Fibroblast of gingiva (primary cell): ENCODE measurements around the gene METTL5.
"Not testable (repeated sequence)": the region's sequence is repeated elsewhere in the genome, so short reads cannot be mapped to it uniquely, and the experiment has no call there.

Experiments used
- DNase-seq: peaks from one replicate; pipeline ENCODE4 v3.0.0-alpha.2; 2011; ENCODE audit warnings: low read depth

METTL5 gene

DNA sequence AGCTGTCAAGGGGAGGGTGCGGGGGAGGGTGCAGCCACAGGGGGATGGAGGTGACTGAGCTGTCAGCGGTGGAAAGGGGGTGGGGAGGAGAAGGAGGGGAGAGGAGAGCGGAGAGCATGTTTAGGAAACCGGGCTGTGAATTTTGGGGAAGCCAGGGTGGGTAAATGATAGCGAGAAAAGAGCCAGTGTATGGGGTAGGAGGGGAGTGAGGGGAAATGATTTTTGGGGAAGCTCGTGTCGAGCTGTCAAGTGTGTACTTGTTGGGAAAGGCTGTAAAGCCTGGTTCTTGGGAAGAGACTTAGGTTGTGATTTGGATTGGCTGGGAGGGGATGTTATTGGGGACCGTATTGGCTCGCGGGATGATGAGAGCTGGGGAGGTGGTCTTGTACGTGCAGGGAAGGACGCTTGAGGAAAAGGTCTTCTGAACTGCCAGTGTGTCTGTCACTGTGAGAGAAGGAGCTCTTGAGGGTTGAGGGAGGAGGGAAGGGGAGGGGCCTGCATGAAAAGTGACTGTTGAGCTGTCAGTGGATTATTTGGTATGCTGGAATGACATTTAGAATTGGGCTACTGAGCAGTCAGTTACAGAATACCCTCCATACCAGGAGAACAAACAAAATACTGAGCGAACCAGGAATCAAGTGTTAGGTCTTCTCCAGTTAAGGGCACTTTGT lies 3.6 kb upstream of the METTL5 start:
- peak; percentile 45 for DNase-seq

DNA sequence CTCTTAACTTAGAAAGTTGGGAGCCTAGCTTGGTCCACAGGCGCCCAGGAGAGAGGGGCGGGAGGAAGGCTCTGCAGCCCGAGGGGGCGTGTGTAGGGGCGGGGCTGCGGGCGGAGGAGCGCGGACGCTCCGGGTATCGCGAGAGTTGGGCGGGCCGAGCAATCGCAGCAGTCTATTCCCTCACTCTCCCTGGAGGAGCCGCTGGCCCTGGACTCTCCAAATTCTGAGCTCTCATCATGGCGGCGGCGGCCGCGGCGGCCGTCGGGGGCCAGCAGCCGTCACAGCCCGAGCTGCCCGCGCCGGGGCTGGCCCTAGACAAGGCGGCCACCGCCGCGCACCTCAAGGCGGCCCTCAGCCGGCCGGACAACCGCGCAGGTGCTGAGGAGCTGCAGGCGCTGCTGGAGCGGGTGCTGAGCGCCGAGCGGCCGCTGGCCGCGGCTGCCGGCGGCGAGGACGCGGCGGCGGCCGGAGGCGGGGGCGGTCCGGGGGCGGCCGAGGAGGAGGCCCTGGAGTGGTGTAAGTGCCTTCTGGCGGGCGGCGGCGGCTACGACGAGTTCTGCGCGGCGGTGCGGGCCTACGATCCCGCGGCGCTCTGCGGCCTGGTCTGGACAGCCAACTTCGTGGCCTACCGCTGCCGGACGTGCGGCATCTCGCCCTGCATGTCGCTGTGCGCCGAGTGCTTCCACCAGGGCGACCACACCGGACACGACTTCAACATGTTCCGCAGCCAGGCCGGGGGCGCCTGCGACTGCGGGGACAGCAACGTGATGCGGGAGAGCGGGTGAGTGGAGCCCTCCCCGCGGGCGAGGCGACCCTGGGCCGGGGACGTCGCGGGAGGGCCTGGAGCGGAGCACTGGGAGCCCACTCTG lies 2.8 kb upstream of the METTL5 start, which contains the start of gene UBR3:
TSS of gene UBR3 (plus strand) at position 183 of the 869 bp plus-strand sequence. CDS start at position 237, 54 bp downstream.
- peak; percentile 94 for DNase-seq

DNA sequence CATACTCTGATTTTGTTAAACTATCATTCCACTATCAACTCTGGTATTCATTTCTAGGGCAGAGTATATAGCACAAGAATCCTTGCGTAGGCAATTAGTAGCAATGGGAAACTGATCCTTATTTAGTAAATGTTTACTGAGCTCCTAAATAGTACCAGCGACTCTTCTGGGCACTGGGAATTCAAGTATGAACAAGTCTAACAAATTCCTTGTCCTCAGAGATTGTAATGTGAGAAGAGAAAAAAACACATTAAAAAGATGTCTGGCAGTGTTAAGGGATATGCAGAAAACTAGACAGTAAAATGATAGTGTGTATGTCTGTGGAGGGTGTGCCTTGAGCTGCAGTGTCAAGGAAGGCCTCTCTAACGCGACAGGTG lies 721 bp downstream of the METTL5 start:
- peak; percentile 66 for DNase-seq

DNA sequence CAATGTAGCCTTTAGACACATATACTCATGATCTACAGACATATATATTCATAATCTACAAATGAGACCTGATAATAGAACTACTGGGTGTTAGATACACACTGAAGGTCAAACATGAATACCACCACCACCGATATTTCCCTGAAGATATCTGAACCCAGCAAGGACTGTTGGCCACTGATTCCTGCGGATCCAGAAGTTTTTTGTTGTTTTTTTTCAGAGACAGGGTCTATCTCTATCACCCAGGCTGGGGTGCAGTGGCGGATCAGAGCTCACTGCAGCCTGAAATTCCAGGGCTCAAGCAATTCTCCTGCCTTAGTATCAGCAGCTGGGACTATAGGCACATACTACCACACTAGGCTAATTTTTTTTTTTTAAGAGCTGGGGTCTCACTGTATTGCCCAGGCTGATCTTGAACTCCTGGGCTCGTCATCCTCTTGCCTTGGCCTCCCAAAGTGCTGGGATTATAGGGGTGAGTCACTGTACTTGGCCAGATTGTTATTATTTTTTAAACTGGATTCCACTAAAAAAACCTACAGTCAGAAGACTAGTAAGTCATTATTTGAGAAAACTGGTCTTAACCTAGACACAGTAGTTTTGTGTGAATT lies 1.8 kb downstream of the METTL5 start:
- no peak for DNase-seq

DNA sequence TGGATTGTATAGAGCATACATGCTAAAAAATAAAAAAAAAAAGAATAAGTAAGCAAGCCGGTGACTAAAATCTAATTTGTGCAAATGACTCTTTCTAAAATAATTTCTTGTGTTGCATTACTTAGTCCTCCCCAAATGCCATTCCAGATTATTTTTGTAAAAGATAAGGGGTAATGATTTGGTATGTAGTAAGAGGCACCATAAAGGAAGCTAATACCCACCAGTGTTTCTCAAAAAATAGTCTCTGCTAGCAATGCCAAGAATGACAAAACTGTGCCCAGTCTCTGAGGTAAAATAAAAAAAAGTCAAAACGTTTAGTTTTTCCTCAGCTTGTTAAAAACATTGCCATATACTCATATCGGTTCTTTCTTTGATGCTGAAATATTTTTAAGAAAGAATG lies 2.7 kb downstream of the METTL5 start:
- no peak for DNase-seq

DNA sequence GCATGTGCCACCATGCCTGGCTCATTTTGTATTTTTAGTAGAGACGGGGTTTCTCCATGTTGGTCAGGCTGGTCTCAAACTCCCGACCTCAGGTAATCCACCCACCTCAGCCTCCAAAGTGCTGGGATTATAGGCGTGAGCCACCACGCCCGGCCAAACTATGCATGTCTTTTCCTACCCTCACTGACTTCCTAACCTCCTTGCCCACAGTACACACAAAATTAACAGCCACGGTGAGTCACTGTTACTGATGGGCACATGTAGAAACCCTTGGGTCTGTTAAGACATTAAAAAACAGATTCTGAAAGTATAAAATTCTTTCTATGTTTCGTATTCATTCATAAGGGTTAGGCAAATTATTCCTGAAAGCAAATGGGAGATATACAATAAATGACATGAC lies 4.6 kb downstream of the METTL5 start:
- peak; percentile 31 for DNase-seq

DNA sequence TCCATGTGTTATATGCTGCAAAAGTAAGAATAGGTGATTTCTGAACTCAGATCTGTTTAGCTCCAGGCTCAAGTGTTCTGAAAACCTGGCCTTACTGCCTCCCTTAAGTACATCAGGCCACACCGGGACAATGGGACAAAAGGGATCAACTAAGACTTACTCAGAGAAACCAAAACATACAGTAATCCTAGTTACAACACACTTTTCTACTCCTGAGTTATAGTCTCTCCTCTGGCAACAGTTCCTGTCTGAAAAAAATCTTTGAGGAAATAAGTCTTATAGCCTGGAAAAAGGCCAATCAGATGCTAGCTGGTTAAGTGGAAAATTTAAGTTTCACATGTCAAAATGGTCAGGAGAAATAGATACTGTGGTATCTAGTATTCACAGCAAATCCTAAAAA lies 5.6 kb downstream of the METTL5 start:
- DNase-seq, result peak; percentile 35

DNA sequence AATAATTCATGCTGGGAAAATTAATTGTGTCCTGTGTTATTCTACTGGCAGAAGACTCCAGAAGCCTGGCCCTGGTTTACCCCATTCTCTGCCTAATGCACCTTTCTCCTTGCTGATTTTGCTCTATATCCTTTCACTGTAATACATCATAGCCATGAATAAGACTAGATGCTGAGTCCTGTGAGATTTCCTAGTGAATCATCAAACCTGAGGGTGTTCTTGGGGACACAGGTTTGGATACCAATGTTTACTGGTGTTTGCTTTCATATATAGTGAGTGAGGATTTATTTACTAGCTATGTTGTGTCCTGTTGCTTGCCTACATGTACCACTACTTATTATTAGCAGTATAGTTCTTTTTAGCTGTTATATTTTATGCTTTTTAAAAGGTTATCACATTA lies 6.5 kb downstream of the METTL5 start:
- DNase-seq, result no peak

DNA sequence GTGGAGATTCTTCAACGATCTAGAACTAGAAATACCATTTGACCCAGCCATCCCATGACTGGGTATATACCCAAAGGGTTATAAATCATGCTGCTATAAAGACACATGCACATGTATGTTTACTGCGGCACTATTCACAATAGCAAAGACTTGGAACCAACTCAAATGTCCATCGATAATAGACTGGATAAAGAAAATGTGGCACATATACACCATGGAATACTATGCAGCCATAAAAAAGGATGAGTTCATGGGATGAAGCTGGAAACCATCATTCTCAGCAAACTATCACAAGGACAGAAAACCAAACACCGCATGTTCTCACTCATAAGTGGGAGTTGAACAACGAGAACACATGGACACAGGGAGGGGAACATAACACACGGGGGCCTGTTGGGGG lies 7.3 kb downstream of the METTL5 start:
- DNase-seq, result not testable (repeated sequence)

DNA sequence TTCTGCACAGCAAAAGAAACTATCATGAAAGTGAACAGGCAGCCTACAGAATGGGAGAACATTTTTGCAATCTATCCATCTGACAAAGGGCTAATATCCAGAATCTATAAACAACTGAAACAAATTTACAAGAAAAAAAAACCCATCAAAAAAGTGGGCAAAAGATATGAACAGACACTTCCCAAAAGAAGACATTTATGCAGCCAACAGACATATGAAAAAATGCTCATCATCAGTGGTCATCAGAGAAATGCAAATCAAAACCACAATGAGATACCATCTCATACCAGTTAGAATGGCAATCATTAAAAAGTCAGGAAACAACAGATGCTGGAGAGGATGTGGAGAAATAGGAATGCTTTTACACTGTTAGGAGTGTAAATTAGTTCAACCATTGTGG lies 7.7 kb downstream of the METTL5 start:
- DNase-seq, result not testable (repeated sequence)

DNA sequence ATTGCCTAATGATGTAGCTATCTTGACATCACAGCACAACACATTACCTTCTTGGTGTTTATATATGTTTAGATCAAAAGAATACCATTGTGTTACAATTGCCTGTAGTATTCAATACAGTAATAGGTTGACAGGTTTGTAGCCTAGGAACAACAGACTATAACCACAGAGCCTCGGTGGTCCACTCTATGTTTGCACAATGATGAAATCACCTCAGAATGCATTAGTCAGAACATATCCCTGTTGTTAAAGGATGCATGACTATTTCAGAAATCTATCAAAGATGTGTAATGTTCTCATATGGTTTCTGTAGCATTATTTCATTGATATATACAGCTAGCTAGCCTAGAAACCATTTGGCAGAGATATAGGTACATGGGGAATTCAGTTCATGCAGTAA lies 8.9 kb downstream of the METTL5 start:
- peak; percentile 55 for DNase-seq

DNA sequence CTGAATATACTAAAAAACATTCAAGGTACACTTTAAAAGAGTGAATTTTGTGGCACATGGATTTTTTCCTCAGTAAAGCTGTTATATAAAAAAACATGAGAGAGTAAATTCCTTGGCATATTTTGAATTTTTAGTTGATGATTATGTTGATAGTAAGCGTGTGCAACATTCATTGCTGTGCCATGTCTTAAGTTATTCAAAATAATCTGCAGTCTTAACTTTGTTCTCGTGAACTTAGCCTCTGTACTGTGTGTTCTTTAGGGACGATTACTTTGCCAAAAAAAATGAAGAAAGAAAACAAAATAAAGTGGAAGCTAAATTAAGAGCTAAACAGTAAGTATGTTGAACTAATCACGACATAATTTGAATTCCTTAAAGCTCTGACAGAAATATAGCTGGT lies 16.5 kb downstream of the METTL5 start:
- DNase-seq, result peak; percentile 90

DNA sequence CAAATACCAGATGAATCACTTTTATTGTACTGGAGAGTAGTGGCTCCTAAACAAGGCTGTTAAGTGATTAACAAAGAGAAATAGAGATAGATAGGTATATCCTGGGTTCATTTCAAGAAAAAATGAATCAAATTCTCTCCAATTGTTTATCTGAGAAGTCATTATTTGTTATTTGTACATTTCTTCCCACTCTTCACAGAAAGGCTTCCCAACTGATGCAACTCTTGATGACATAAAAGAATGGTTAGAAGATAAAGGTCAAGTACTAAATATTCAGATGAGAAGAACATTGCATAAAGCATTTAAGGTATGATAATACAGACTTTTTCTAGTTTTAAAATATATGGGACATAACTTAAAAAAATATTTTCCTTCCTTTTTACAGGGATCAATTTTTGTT lies 18.1 kb downstream of the METTL5 start:
- peak; percentile 25 for DNase-seq

DNA sequence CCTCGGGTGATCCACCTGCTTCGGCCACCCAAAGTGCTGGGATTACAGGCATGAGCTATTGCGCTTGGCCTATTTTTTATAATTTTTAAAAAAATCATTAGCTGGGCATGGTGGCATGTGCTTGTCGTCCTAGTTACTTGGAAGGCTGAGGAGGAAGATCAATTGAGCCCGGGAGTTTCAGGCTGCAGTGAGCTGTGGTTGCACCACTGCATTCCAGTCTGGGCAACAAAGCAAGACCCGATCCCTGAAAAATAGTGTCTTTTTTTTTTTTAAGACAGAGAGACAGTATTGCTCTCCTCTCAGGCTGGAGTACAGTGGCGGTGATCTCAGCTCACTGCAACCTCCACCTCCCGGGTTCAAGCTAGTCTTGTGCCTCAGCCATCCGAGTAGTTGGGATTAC lies 21.2 kb downstream of the METTL5 start:
- DNase-seq, result peak; percentile 72

DNA sequence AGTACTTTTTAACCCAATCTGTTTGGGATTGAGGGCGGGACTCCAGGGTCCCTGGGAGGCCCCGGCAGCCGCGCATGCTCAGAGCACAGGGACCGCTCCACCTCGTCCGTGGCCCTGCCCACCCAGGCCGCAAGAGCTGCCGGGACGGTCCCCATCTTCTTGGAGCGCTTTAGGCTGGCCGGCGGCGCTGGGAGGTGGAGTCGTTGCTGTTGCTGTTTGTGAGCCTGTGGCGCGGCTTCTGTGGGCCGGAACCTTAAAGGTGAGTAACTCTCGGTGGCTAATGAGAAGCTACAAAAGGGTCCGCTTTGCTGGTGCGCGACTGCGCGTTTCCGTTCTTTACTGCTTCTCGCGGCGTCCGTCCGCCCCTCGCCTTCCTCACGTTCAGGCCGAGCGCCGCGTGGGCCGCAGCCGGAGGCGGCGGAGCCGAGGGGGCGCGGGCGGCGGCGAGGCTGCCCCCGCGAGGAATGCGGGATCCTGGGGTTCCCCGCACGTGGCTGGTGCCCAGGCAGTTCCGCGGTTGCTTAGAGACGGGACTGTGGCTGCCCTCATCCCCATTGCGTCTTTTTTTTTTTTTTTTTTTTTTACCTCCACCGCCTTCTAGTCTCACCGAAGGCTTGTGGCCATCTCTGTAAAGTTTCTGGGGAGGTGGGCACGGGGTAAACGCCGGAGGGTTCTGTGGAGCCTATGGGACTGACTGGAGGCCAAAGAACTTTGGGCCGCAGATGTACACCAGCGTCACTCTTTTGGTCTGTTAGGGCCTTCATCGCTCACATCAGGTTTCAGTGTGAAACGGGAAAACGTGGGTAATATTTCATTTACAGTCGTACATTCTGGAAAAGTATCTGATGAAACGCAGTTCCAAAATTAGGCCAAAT lies 25.8 kb downstream of the METTL5 start, which contains the start of gene SSB:
TSS of gene SSB (plus strand) at position 154 of the 875 bp plus-strand sequence. CDS start 2,090 bp downstream, outside the sequence.
- DNase-seq, result peak; percentile 94

DNA sequence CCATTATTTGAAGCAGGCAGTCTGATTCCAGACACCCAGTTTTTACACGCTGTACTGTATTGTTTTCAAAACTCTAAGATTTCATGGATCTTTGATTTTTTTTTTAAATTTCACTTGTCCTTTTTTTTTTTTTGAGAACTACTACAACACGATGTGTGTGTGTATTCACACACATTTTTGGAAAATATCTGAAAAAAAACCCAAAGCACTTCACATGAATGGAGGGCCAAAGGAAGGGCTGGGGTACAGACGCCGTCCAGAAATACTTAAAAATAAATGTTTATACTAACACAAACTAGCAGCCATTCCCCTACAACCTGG lies 26.3 kb downstream of the METTL5 start:
- DNase-seq, result no peak

DNA sequence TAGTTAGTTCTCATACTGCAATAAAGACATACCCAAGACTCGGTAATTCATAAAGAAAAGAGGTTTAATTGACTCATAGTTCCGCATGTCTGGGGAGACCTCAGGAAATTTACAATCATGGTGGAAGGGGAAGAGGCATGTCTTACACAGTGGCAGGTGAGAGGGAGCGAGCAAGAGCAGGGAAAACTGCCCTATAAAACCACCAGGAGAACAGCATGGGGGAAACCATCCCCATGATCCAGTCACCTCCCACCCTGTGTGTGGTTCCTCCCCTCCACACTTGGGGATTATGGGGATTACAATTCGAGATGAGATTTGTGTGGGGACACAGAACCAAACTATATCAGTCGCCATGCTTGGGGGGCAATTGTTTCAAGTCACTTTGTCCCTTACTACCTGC lies 27.1 kb downstream of the METTL5 start:
- no peak for DNase-seq

DNA sequence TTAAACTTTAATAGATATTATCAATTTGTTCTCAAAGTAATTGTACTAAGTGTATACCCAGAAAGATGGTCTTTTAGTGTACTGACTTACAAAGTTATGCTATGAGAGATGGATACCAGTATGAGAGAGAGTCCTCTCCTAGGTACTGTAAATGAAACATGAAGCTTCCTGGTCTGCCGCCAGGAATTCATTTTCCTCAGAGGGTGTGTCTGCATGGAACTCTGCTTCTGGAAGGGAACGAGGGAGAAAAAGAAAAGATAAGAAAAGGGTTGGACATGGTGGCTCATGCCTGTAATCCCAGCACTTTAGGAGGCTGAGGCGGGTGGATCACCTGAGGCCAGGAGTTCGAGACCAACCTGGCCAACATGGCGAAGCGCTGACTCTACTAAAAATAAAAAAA lies 28.3 kb downstream of the METTL5 start:
- no peak for DNase-seq

DNA sequence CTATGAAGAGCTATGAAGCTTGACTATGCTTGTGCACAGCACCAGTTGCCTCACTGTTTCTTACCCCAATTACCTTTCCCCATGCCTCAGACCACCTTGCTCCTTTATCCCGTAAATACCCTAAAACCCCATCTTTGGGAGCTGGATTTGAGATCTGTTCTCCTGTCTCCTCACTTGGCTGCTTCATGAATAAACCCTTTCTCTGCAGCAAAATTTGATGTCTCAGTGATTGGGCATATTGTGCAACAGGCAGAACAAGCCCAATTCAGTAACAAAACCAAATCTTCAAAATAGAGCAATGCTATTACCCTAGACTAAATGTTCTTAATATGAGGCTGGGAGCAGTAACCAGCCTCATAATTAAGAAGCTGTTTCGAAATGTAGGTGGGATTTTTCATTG lies 29.5 kb downstream of the METTL5 start:
- DNase-seq, result no peak

DNA sequence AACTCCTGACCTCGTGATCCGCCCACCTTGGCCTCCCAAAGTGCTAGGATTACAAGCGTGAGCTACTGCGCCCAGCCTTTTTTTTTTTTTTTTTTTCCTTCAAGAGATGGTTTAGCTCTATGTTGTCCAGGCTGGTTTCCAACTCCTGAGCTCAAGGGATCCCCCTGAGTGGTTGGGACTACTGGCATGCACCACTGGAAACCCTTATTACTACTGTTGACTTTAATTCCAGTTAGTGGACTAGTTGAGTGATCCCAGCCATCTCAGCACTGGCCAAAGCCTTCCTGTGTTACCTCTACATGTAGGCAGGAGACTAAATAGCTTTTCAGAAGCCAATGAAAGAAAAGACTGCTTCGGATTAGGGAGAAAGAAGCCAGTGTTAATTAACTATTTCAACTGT lies 34.1 kb downstream of the METTL5 start:
- no peak for DNase-seq

DNA sequence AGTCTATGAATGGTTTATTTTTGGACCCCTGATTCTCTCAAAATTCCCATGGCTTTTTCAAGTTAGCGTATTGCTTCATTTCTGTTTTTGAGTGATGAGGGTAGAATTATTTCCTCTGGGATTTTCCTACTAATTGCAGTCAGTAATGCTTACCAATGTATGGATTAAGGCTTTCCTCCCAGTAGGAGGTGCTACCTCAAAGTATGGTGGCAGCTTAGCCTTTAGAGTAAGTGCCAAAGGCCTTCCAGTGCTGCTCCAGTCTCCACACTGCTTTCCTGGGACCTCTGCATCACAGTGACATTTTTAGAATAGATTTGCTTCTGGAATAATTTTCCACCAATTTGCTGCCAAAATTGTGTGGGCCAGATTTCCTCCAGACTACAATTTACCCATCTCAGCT lies 42.2 kb downstream of the METTL5 start:
- no peak for DNase-seq
